Esophagus squamous epithelium (tissue), 4 donors: ENCODE measurements around the gene LGMN.

Experiments
- CTCF ChIP-seq, 6 experiments: fragments of 450-650 bp in 4 of 6; fragments of 200-600 bp in 2 of 6; sonication (generic) in 2 of 6; IDR thresholded peaks; one replicate each; pipeline ENCODE4 v1.5.1; 2016 to 2019; ENCODE audit warnings: antibody characterized with exemption in 6 of 6, mild to moderate bottlenecking in 4 of 6, moderate library complexity in 4 of 6
- POLR2A ChIP-seq, 4 donors: fragments of 450-650 bp; IDR thresholded peaks; one replicate each; pipeline ENCODE4 v1.6.1; 2017; ENCODE audit warnings: antibody characterized with exemption in 4 of 4, mild to moderate bottlenecking in 4 of 4, moderate library complexity in 3 of 4

GRCh38 chr14:92759679-92760523 lies 11.5 kb upstream of the LGMN start:
- TF ChIP-seq CTCF (IDR thresholded peaks at IDR 0.05) (no peak), POLR2A (IDR thresholded peaks at IDR 0.05) (no peak)
